Right lobe of liver (tissue), 6 donors: ENCODE results near the gene CCDC63. TPM values are rescaled to one million over a fixed set of nuclear protein-coding genes. Genes with fewer than 3 reads are reported as not detected.
"Not testable (repeated sequence)": the region's sequence is repeated elsewhere in the genome, so short reads cannot be mapped to it uniquely, and the experiment has no call there.

ENCODE experiments used
- ATAC-seq, 4 donors: fragments of 200-7000 bp; cut with Tn5 transposase; one replicate each; pipeline ENCODE4 v1.9.1; 2020; ENCODE audit warnings: mild to moderate bottlenecking in 4 of 4, moderate library complexity in 4 of 4
- DNase-seq, 3 donors: peaks; one replicate each; pipeline ENCODE4 v3.0.0-alpha.2; 2020
- H3K27ac ChIP-seq, 3 donors: fragments of 200-600 bp; one replicate each; pipeline ENCODE4 v1.8.0; 2022
- H3K27me3 ChIP-seq, 2 donors: fragments of 200-600 bp; one replicate each; pipeline ENCODE4 v1.8.0; 2022
- H3K36me3 ChIP-seq, 4 donors: fragments of 200-600 bp; sonication (generic) in 1 of 4; one replicate each; pipeline versions ENCODE4 v1.5.1 to v1.8.0; 2017 to 2022; ENCODE audit warnings: control low read depth in 1 of 4
- H3K4me1 ChIP-seq, 4 donors: fragments of 200-600 bp; sonication (generic) in 1 of 4; one replicate each; pipeline versions ENCODE4 v1.5.1 to v1.8.0; 2017 to 2022; ENCODE audit warnings: control low read depth in 1 of 4
- H3K4me3 ChIP-seq, 3 donors: fragments of 200-600 bp; one replicate each; pipeline ENCODE4 v1.8.0; 2022
- H3K9me3 ChIP-seq, 4 donors: fragments of 200-600 bp; sonication (generic) in 1 of 4; one replicate each; pipeline versions ENCODE4 v1.5.1 to v1.8.0; 2017 to 2022; ENCODE audit warnings: control low read depth in 1 of 4
- POLR2A ChIP-seq: fragments of 450-650 bp; IDR thresholded peaks from one replicate; pipeline ENCODE4 v1.6.1; 2017; ENCODE audit warnings: antibody characterized with exemption, mild to moderate bottlenecking
- WGBS: methylation state at CpG from one replicate; pipeline ENCODE4 v1.1.6; 2018; ENCODE audit warnings: low coverage, low lambda C conversion rate; ENCODE audit not compliant: insufficient coverage; ENCODE audit errors: missing lambda C conversion rate; 5-methylcytosine and 5-hydroxymethylcytosine counted together
- intact Hi-C, 2 donors: fragments of 100-400 bp; cut with DNase I; formaldehyde crosslinking; loops; one replicate each; pipeline versions ENCODE4 v1.11.2 to v1.14.1; 2022
- total RNA-seq, 6 experiments: library from RNA; depleted of rRNA in 2 of 6; stranded (reverse); fragments of >200 nt in 2 of 6; fragmentation: NEBNext Ultra II Directional in 3 of 6; extraction: Animal tissue kit (Norgen Biotek cat#: 25700) in 3 of 6; gene quantifications; one replicate each; pipeline versions ENCODE4 v1.1.0 to v1.2.4, GENCODE V29; 2016 to 2023
- TF ChIP-seq, protein P1 (sequence below), 4 donors: fragments of 200-600 bp in 3 of 4; fragments of 450-650 bp in 1 of 4; IDR thresholded peaks; one replicate each; pipeline versions ENCODE4 v1.5.1 to v1.8.0; 2016 to 2022; ENCODE audit warnings: antibody characterized with exemption in 4 of 4, mild to moderate bottlenecking in 2 of 4
- donor health status: DM: no; HTN: yes; CAD: no.
- donor health status: DM: no; HTN: no; CAD: no.
- donor health status: DM: no; HTN: no; CAD: no.
- donor health status: DM: no; HTN: yes; CAD: no.
- donor health status: DM: no; HTN: yes; CAD: no.

Gene CCDC63
- total RNA-seq, 6 experiments from 2014 or later, result not detected

DNA sequence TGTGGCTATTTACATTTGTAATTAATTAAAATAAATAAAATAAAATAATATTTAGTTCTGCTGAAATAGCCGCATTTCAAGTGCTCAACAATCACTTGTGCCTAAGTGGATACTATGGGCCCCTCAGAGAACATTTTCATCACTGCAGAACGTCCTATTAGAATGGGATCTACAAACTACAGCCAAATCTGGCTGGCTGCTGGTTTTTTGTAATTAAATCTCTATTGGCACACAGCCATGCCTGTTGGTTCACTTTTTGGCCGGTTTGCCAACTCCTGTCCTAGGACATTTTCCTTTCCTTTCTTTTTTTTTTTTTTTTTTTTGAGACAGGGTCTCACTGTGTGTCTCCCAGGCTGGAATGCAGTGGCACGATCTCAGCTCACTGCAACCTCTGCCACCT lies 9.8 kb downstream of the CCDC63 start:
- no peak for DNase-seq
- TF ChIP-seq, protein P1, sequence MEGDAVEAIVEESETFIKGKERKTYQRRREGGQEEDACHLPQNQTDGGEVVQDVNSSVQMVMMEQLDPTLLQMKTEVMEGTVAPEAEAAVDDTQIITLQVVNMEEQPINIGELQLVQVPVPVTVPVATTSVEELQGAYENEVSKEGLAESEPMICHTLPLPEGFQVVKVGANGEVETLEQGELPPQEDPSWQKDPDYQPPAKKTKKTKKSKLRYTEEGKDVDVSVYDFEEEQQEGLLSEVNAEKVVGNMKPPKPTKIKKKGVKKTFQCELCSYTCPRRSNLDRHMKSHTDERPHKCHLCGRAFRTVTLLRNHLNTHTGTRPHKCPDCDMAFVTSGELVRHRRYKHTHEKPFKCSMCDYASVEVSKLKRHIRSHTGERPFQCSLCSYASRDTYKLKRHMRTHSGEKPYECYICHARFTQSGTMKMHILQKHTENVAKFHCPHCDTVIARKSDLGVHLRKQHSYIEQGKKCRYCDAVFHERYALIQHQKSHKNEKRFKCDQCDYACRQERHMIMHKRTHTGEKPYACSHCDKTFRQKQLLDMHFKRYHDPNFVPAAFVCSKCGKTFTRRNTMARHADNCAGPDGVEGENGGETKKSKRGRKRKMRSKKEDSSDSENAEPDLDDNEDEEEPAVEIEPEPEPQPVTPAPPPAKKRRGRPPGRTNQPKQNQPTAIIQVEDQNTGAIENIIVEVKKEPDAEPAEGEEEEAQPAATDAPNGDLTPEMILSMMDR (IDR thresholded peaks at IDR 0.05), result no peak
- no peak for TF ChIP-seq POLR2A
- intact Hi-C loops, result no loop called here
- Histone ChIP-seq H3K27me3 (no peaks in the 10 kb centered on the region), H3K9me3 (no peaks in the 10 kb centered on the region), H3K36me3 (no peaks in the 10 kb centered on the region), H3K4me1 (no peaks in the 10 kb centered on the region), H3K4me3 (no peak overlapping the region), H3K27ac (no peak overlapping the region)
- no peak for ATAC-seq
- 92% methylated on average over 4 of the region's 4 CpGs for WGBS

DNA sequence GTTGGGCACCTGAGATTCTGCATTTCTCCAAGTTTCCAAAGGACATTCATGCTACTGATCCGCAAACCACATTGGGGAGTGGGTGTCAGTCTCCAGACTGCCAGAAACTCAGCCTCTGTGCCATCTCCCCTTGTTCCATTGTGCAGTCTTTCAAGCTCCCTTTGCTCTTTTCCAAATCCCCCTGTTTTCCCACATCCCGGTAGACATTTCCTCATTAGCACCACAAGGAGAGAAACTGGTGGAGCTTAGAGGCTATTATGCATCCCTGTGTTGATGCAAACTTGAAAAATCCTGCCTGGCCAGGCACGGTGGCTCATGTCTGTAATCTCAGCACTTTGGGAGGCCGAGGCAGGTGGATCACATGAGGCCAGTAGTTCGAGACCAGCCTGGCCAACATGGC lies 10.7 kb downstream of the CCDC63 start:
- Histone ChIP-seq H3K4me3 (no peak overlapping the region), H3K36me3 (no peaks in the 10 kb centered on the region), H3K9me3 (no peaks in the 10 kb centered on the region), H3K4me1 (no peaks in the 10 kb centered on the region), H3K27ac (no peak overlapping the region), H3K27me3 (no peaks in the 10 kb centered on the region)
- 71% methylated on average over 5 of the region's 5 CpGs for WGBS
- intact Hi-C loops, result no loop called here
- DNase-seq (no peak), ATAC-seq (no peak)
- TF ChIP-seq, protein P1 (IDR thresholded peaks at IDR 0.05), result no peak
- no peak for TF ChIP-seq POLR2A

DNA sequence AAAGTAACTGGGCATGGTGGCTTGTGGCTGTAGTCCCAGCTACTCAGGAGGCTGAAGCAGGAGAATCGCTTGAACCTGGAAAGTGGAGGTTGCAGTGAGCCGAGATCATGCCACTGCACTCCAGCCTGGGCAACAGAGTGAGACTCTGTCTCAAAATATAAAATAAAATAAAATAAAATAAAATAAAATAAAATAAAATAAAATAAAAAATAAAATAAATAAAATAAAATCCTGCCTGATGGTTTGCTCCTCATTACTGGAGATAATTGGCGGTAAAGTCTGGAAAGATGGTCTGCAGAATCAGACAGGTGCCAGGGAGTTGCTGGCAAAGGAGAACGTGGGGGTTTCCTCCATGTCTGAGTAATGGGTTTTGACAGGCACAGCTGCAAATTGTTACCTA lies 11.2 kb downstream of the CCDC63 start:
- ATAC-seq, H3K27me3 ChIP-seq: not testable (repeated sequence)
- WGBS, result 79% methylated on average over 4 of the region's 4 CpGs

DNA sequence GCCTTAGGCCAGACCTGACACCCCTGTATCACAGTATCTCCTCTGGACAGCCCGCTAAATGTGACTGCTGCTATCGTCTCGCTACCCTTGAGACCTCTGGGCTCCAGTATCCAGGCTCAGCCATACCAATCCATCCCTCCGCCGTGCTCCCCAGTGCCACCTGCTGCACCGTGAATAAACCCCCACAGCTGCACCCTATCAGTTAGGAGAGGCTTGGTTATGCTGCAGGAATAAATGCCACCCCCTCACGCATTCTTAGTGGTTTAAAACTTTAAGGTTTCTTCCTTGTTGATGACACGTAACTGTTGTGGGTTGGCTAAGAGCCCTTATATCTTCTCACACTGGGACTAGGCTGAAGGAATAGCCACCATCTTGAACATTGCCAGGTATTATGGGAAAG lies 12.1 kb downstream of the CCDC63 start:
- Histone ChIP-seq H3K36me3 (no peaks in the 10 kb centered on the region), H3K9me3 (no peaks in the 10 kb centered on the region), H3K4me1 (no peaks in the 10 kb centered on the region), H3K27me3 (no peaks in the 10 kb centered on the region), H3K27ac (no peak overlapping the region), H3K4me3 (no peak overlapping the region)
- ATAC-seq, result no peak
- no peak for DNase-seq
- intact Hi-C loops, result no loop called here
- 67% methylated on average over 4 of the region's 8 CpGs for WGBS
- TF ChIP-seq POLR2A, result no peak
- TF ChIP-seq, protein P1 (IDR thresholded peaks at IDR 0.05), result no peak

More for the DNA sequence above, 11.2 kb downstream of the CCDC63 start:
- intact Hi-C loops, H3K4me3 ChIP-seq, DNase-seq, H3K27ac ChIP-seq, H3K4me1 ChIP-seq, H3K9me3 ChIP-seq, H3K36me3 ChIP-seq: not testable (repeated sequence)

DNA sequence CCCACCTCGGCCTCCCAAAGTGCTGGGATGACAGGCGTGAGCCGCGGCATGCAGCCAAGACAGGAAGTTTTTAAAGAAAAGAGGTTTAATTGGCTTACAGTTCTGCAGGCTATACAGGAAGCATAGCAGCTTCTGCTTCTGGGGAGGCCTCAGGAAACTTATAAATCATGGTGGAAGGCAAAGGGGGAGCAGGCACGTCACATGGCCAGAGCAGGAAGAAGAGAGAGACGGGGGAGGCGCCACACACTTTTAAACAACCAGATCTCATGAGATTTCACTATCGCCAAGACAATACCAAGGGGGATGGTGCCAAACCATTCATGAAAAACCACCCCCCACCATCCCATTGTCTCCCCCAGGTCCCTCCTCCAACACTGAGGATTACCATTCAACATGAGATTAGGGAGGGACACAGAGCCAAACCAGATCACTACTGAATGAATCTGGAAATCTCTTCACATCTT lies 14.1 kb downstream of the CCDC63 start:
- no peak overlapping the region for H3K4me3 ChIP-seq
- 47% methylated on average over 5 of the region's 8 CpGs for WGBS
- TF ChIP-seq POLR2A, result no peak
- TF ChIP-seq, protein P1 (IDR thresholded peaks at IDR 0.05), result no peak
- intact Hi-C loops, result no loop called here
- H3K4me1 ChIP-seq, result no peaks in the 10 kb centered on the region
- ATAC-seq (no peak), DNase-seq (no peak)
- no peaks in the 10 kb centered on the region for H3K9me3 ChIP-seq
- H3K36me3 ChIP-seq, result no peaks in the 10 kb centered on the region
- H3K27ac ChIP-seq, result no peak overlapping the region
- no peaks in the 10 kb centered on the region for H3K27me3 ChIP-seq
